Epithelial cell of proximal tubule (primary cell): ENCODE data around the gene GRK5. TPM values are rescaled to one million over a fixed set of nuclear protein-coding genes. Genes with fewer than 3 reads are reported as not detected.

Experiments used
- DNase-seq: peaks from one replicate; pipeline ENCODE4 v3.0.0-alpha.2; 2011; ENCODE audit warnings: low read depth
- H3K4me3 ChIP-seq: 2 replicates; pipeline ENCODE4 v1.5.1; 2011; ENCODE audit warnings: low read depth, mild to moderate bottlenecking, low read length
- CTCF ChIP-seq: conservative IDR thresholded peaks from 2 replicates; pipeline ENCODE4 v1.5.1; 2012; ENCODE audit warnings: low read depth, mild to moderate bottlenecking, low read length
- total RNA-seq: library from RNA; depleted of rRNA; stranded (reverse); fragments of >200 nt; gene quantifications from 2 replicates; pipeline ENCODE4 v1.2.3, GENCODE V29; 2015

GRK5 gene
- total RNA-seq, 1 donor from 2014 or later, result 2.8 TPM

GRCh38 chr10:119286983-119287633 is 79.7 kb downstream of the GRK5 start:
- no peak for DNase-seq

DNA sequence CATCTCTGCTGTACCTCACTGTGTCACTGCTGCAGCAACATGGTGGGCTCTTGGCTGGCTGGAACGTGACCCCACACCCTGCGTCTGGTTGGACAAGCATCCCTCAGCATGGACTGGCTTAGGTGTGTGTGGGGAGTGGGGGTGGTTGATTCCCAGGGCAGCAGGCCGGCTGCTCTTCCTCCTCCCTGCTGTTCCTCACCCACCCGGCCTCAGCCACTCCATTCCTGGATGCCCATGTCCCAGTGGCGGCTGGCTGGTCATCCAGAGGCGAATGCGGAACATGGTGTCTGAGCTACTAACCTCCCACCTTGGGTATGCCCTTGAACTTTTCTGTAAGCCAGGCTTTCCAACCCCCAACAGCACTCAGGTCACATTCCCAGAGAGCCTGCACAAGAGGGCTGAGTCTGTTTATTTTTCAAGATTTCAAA is 81.2 kb downstream of the GRK5 start:
- no peak for TF ChIP-seq CTCF
- no peak overlapping the region for H3K4me3 ChIP-seq
- no peak for DNase-seq

More at GRCh38 chr10:119286983-119287633, 79.7 kb downstream of the GRK5 start:
- no peak overlapping the region for H3K4me3 ChIP-seq
- TF ChIP-seq CTCF, result no peak

GRCh38 chr10:119289227-119289920 is 82.0 kb downstream of the GRK5 start:
- TF ChIP-seq CTCF, result no peak
- DNase-seq, result no peak
- H3K4me3 ChIP-seq, result no peak overlapping the region

- H3K4me3 ChIP-seq, result no peak overlapping the region
- no peak for DNase-seq
- peak; percentile 42 for TF ChIP-seq CTCF
These were observed 83.1 kb downstream of the GRK5 start for GRCh38 chr10:119290301-119291048.

GRCh38 chr10:119291223-119291900 is 84.0 kb downstream of the GRK5 start:
- no peak for TF ChIP-seq CTCF
- no peak for DNase-seq
- no peak overlapping the region for H3K4me3 ChIP-seq

DNA sequence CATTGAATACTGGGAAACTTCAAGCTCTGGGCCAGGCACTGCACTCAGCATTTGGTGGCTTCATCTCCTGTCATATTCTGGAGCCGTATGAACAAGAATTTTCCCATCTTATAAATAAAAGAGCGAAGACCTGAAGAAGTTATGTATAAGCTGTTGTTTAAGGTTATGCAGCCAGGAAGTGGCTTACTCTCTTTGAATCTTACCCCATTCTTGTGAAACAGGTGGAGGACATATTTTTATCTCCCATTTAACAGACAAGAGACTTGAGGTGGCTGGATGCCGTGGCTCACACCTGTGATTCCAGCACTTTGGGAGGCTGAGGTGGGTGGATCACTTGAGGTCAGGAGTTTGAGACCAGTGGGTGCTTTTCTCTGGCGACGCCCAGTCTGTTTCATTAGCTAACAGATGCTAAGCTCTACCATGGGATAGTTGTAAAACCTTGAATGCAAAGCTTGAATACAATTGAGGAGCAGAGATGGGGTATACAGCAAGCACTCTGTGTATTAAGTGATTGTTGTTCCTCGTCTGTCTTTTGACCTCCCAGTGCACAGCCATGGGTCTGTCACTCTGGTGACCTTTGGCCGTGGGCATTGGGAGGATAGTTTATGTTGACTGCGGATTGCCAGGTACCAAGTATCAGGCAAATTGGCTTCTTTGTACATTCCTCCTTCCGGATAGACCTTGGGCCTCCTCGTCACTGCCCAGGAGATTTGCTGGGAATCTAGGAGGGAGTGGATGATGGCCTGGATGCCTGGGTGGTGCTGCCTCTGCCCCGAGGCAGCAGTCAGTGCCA is 85.8 kb downstream of the GRK5 start:
- no peak for DNase-seq
- no peak for TF ChIP-seq CTCF
- no peak overlapping the region for H3K4me3 ChIP-seq
